GM12878 (cell line): ENCODE data around the gene KLHDC8A. TPM values are rescaled to one million over a fixed set of nuclear protein-coding genes. Genes with fewer than 3 reads are reported as not detected.
A peak's percentile ranks its signal among the peaks of the same experiment; 100 is the strongest.

ENCODE experiments used
- ATAC-seq: fragments of 200-7000 bp; cut with Tn5 transposase; 3 replicates; pipeline ENCODE4 v1.9.1; 2020; ENCODE audit warnings: mild to moderate bottlenecking, moderate library complexity
- BruUV-seq: library from RNA; stranded (reverse); fragments of 400-500 nt; replicated peaks from 2 replicates; lab custom pipeline; 2021; lab: Mats Ljungman, UMichigan
- CTCF ChIA-PET: fragments of 300-600 bp; sonication (Branson Sonifier 250); formaldehyde crosslinking; extraction: SDS; loops from one replicate; lab custom pipeline; 2021; ENCODE audit warnings: inconsistent platforms; lab: Yijun Ruan, JAX
- POLR2A ChIA-PET: fragments of 350-600 bp; formaldehyde crosslinking; extraction: SDS; loops from one replicate; lab custom pipeline; 2021; ENCODE audit warnings: inconsistent platforms; lab: Charles Lee
- RAD21 ChIA-PET: fragments of 300-600 bp; sonication (Branson Sonifier 250); formaldehyde crosslinking; loops from one replicate; lab custom pipeline; 2023; ENCODE audit warnings: antibody characterized with exemption; ENCODE audit not compliant: unreplicated experiment; lab: Charles Lee
- SMC1A ChIA-PET: fragments of 300-600 bp; sonication (Branson Sonifier 250); formaldehyde crosslinking; loops from one replicate; lab custom pipeline; 2023; ENCODE audit not compliant: unreplicated experiment, uncharacterized antibody; lab: Charles Lee
- DNase-seq: peaks from one replicate; pipeline ENCODE4 v3.0.0-alpha.2; 2011; ENCODE audit warnings: low read depth, low spot score
- FAIRE-seq: peaks from 3 replicates; lab custom pipeline; 2011; peaks lifted over from hg19 to GRCh38; lab: Jason Lieb, UNC
- H2AFZ ChIP-seq: 2 replicates; pipeline ENCODE4 v1.6.0; 2011; ENCODE audit warnings: low read depth, low read length, control low read depth; ENCODE audit not compliant: control insufficient read depth
- H3K27ac ChIP-seq: 2 replicates; pipeline ENCODE4 v1.5.1; 2011; ENCODE audit warnings: control low read depth; ENCODE audit not compliant: control insufficient read depth, insufficient read depth
- H3K27me3 ChIP-seq, 2 experiments: replicated peaks in 1 of 2; 2 replicates each; pipeline versions ENCODE4 v1.6.0 to v1.6.1; 2011; ENCODE audit warnings: low read length in 1 of 2; ENCODE audit not compliant: control insufficient read depth in 2 of 2, insufficient read depth in 2 of 2
- H3K36me3 ChIP-seq, 2 experiments: 2 replicates each; pipeline ENCODE4 v1.5.1; 2011; ENCODE audit warnings: low read length in 1 of 2; ENCODE audit not compliant: control insufficient read depth in 2 of 2, insufficient read depth in 2 of 2
- H3K4me1 ChIP-seq: 2 replicates; pipeline ENCODE4 v1.6.1; 2011; ENCODE audit warnings: mild to moderate bottlenecking, low read length, moderate library complexity, mixed read lengths; ENCODE audit not compliant: control insufficient read depth, insufficient read depth
- H3K4me2 ChIP-seq: 2 replicates; pipeline ENCODE4 v1.6.0; 2011; ENCODE audit warnings: control low read depth; ENCODE audit not compliant: control insufficient read depth, insufficient read depth
- H3K4me3 ChIP-seq: fragments of 200-600 bp; sonication (generic); 2 replicates; pipeline ENCODE4 v1.5.1; 2016
- H3K79me2 ChIP-seq: 2 replicates; pipeline ENCODE4 v1.6.0; 2011; ENCODE audit warnings: low read length; ENCODE audit not compliant: control insufficient read depth, insufficient read depth
- H3K9ac ChIP-seq: 2 replicates; pipeline ENCODE4 v1.8.0; 2011; ENCODE audit warnings: low read length, control low read depth, mixed read lengths; ENCODE audit not compliant: control insufficient read depth, insufficient read depth
- H3K9me3 ChIP-seq: replicated peaks from 3 replicates; pipeline ENCODE4 v1.5.1; 2011; ENCODE audit warnings: mild to moderate bottlenecking, low read length; ENCODE audit not compliant: control insufficient read depth, insufficient read depth
- H4K20me1 ChIP-seq: 2 replicates; pipeline ENCODE4 v1.6.0; 2011; ENCODE audit not compliant: control insufficient read depth, insufficient read depth
- ATF3 ChIP-seq: IDR thresholded peaks from 2 replicates; pipeline ENCODE4 v1.6.1; 2011; ENCODE audit warnings: low read depth, mild to moderate bottlenecking, low read length, moderate library complexity, borderline replicate concordance; ENCODE audit errors: extremely low read depth
- BRCA1 ChIP-seq: IDR thresholded peaks from 2 replicates; pipeline ENCODE4 v1.6.1; 2011; ENCODE audit warnings: low read depth, low read length, improper control_type of control experiment
- EED ChIP-seq: sonication (generic); IDR thresholded peaks from 2 replicates; pipeline ENCODE4 v1.6.1; 2016; ENCODE audit warnings: antibody characterized with exemption, low read depth
- HDAC6 ChIP-seq: fragments of 200-600 bp; sonication (generic); IDR thresholded peaks from one replicate; pipeline ENCODE4 v1.8.0; 2017; ENCODE audit warnings: antibody characterized with exemption; ENCODE audit not compliant: unreplicated experiment
- HDGF ChIP-seq: fragments of 450-650 bp; IDR thresholded peaks from 2 replicates; pipeline ENCODE4 v1.6.1; 2016; ENCODE audit warnings: antibody characterized with exemption
- IKZF1 ChIP-seq: fragments of 450-650 bp; conservative IDR thresholded peaks from 2 replicates; pipeline ENCODE4 v1.6.1; 2017; ENCODE audit warnings: antibody characterized with exemption, mild to moderate bottlenecking
- IKZF2 ChIP-seq, 2 experiments: fragments of 450-650 bp; IDR thresholded peaks; 2 replicates each; pipeline ENCODE4 v1.6.1; 2017; ENCODE audit warnings: mild to moderate bottlenecking in 2 of 2, moderate library complexity in 2 of 2
- MAX ChIP-seq: IDR thresholded peaks from 2 replicates; pipeline ENCODE4 v1.6.1; 2012; ENCODE audit warnings: low read depth, low read length, improper control_type of control experiment
- MYC ChIP-seq: IDR thresholded peaks from 2 replicates; pipeline ENCODE4 v1.6.1; 2011; ENCODE audit warnings: mild to moderate bottlenecking, low read length, moderate library complexity, inconsistent platforms; ENCODE audit not compliant: insufficient read depth, insufficient replicate concordance, insufficient read length, severe bottlenecking
- POLR2AphosphoS5 ChIP-seq: IDR thresholded peaks from 2 replicates; pipeline ENCODE4 v1.6.1; 2011; ENCODE audit warnings: mild to moderate bottlenecking, low read length, inconsistent platforms
- SKIL ChIP-seq: fragments of 450-650 bp; IDR thresholded peaks from 2 replicates; pipeline ENCODE4 v1.6.1; 2017; ENCODE audit warnings: mild to moderate bottlenecking, low read depth, inconsistent platforms; ENCODE audit not compliant: poor library complexity, severe bottlenecking
- SP1 ChIP-seq: IDR thresholded peaks from one replicate; pipeline ENCODE4 v1.6.1; 2011; ENCODE audit warnings: low read depth, low read length
- STAT3 ChIP-seq: IDR thresholded peaks from 2 replicates; pipeline ENCODE4 v1.6.1; 2011; ENCODE audit warnings: low read depth, low read length, improper control_type of control experiment
- SUZ12 ChIP-seq: fragments of 200-600 bp; sonication (generic); IDR thresholded peaks from one replicate; pipeline ENCODE4 v1.6.1; 2018; ENCODE audit warnings: antibody characterized with exemption, mild to moderate bottlenecking; ENCODE audit not compliant: unreplicated experiment
- USF1 ChIP-seq: IDR thresholded peaks from 2 replicates; pipeline ENCODE4 v1.6.1; 2011; ENCODE audit warnings: borderline replicate concordance, low read depth, mild to moderate bottlenecking, moderate library complexity, mixed read lengths, low read length; ENCODE audit not compliant: insufficient read depth; ENCODE audit errors: extremely low read length
- USF2 ChIP-seq: IDR thresholded peaks from 2 replicates; pipeline ENCODE4 v1.6.1; 2011; ENCODE audit warnings: low read depth, low read length, improper control_type of control experiment, borderline replicate concordance
- YY1 ChIP-seq: IDR thresholded peaks from 2 replicates; pipeline ENCODE4 v1.6.1; 2011; ENCODE audit warnings: low read depth, mild to moderate bottlenecking, low read length
- ZBED1 ChIP-seq: IDR thresholded peaks from 2 replicates; pipeline ENCODE4 v1.6.1; 2016; ENCODE audit warnings: borderline replicate concordance
- WGBS: methylation state at CpG from one replicate; pipeline ENCODE4 v1.1.6; 2016; ENCODE audit warnings: low lambda C conversion rate; ENCODE audit not compliant: insufficient replicate concordance, insufficient coverage; ENCODE audit errors: missing lambda C conversion rate; 5-methylcytosine and 5-hydroxymethylcytosine counted together
- in situ Hi-C: fragments of 300-500 bp; cut with MboI; formaldehyde crosslinking; loops from 9 replicates; pipeline ENCODE4 v1.14.3; 2018; ENCODE audit warnings: mixed read lengths
- intact Hi-C: fragments of 100-400 bp; cut with micrococcal nuclease; formaldehyde crosslinking; loops from one replicate; pipeline ENCODE4 v1.14.2; 2022; ENCODE audit not compliant: unreplicated experiment
- polyA plus RNA-seq, 11 experiments: library from polyadenylated mRNA; depleted of rRNA in 4 of 11; unstranded in 6 of 11; stranded (reverse) in 5 of 11; fragments of >200 nt; fragmentation: Nextera tagmentation in 4 of 11; fragmentation: Illumina TruSeq in 1 of 11; extraction: Ambion mirVana in 4 of 11; extraction: Trizol in 1 of 11; gene quantifications; 1 replicate in 1 of 11; 2 replicates in 10 of 11; pipeline versions ENCODE4 v1.2.1 to v1.2.3, GENCODE V29; 2011 to 2016; ENCODE audit warnings: inconsistent platforms in 2 of 11, missing spikeins in 2 of 11, low read depth in 1 of 11
- total RNA-seq, 4 experiments: library from RNA; depleted of rRNA in 3 of 4; stranded (reverse); fragments of >200 nt in 3 of 4; fragmentation: Illumina TruSeq in 1 of 4; extraction: Trizol in 1 of 4; gene quantifications; 2 replicates each; pipeline versions ENCODE4 v1.2.1 to v1.2.3, GENCODE V29; 2013 to 2021

The KLHDC8A gene
- total and polyA plus RNA-seq, 10 of the 15 experiments (the other 5 are each of a cell fraction or from before 2014, with no cell fraction given), result not detected

- no TSS peak for BruUV-seq
- RAD21 ChIA-PET, result interaction anchor here (0.9 to 23.9 kb wide), 9 partner anchors 8 to 203 kb away, joined by 3 to 892 read pairs (median 5); no protein-coding TSS in a partner anchor
- FAIRE-seq, result no peak
- intact Hi-C loops (loop anchor here (2.0 kb wide), 1 partner anchor 37 kb away; no protein-coding TSS in a partner anchor), in situ Hi-C loops (loop anchor here (5.0 kb wide), 1 partner anchor 39 kb away; no protein-coding TSS in a partner anchor)
- WGBS, result 9% methylated on average over 74 of the region's 75 CpGs
- Histone ChIP-seq H3K79me2 (no peaks in the 10 kb centered on the region), H3K27ac (no peak within 1 kb of the TSS), H3K9me3 (no peaks in the 10 kb centered on the region; the same call in 2 of the 3 replicates), H3K4me3 (peak within 1 kb of the TSS; percentile 36; the same call in 1 of the 2 replicates), H3K4me2 (peak within 1 kb of the TSS; percentile 69), H3K4me1 (peaks cover 13% of the 10 kb centered on the region), H2AFZ (peak within 1 kb of the TSS; percentile 26), H4K20me1 (no peaks in the 10 kb centered on the region; the same call in 1 of the 2 replicates), H3K9ac (0 out of 2 replicates have a peak within 1 kb of the TSS, but pooled peaks have one; percentile 28), H3K36me3 (no peaks in the 10 kb centered on the region), H3K27me3 (peaks cover 0 to 8% of the 10 kb centered on the region in 2 experiments; a peak in 3 of 4 replicates)
- peak; percentile 85 for ATAC-seq
- DNase-seq, result no peak
- SMC1A ChIA-PET, result interaction anchor here (0.9 to 35.1 kb wide), 6 partner anchors 11 to 164 kb away, joined by 3 to 1445 read pairs (median 4); partner anchors contain the start of gene TMCC2
- POLR2A ChIA-PET, result interaction anchor here (0.6 to 8.0 kb wide), 8 partner anchors 11 to 400 kb away, joined by 4 to 91 read pairs (median 11); no protein-coding TSS in a partner anchor
- CTCF ChIA-PET, result interaction anchor here (1.0 to 59.5 kb wide), 5 partner anchors 10 to 91 kb away, joined by 3 to 2333 read pairs (median 3); no protein-coding TSS in a partner anchor
- TF ChIP-seq IKZF2 (IDR thresholded peaks at IDR 0.05) (peak; percentile 38 to 45; a peak in 1 of 4 replicates), SP1 (peak; percentile 79), MAX (peak; percentile 33), SUZ12 (peak; percentile 45), POLR2AphosphoS5 (no peak; the same call in 1 of the 2 replicates), EED (peak; percentile 10; the same call in 1 of the 2 replicates), YY1 (no peak), BRCA1 (no peak), USF2 (peak; percentile 53), HDGF (peak; percentile 67; the same call in 1 of the 2 replicates), ATF3 (no peak), USF1 (peak; percentile 56), SKIL (no peak), MYC (no peak), HDAC6 (no peak), IKZF1 (peak; percentile 69), STAT3 (no peak), ZBED1 (no peak)
Observed at GRCh38 chr1:205321162-205321958, 35.4 kb downstream of the KLHDC8A start, which contains the start of gene NUAK2. Gene NUAK2 (minus strand): TSS chr1:205321745. CDS start chr1:205321628, 117 bp downstream.
